HG03045 (cell line): ENCODE measurements around the gene TBC1D24.
"Not testable (repeated sequence)": the region's sequence is repeated elsewhere in the genome, so short reads cannot be mapped to it uniquely, and the experiment has no call there.

Experiments
- ATAC-seq: cut with Tn5 transposase; IDR thresholded peaks from one replicate; pipeline ENCODE4 v1.9.1; 2021; ENCODE audit warnings: mild to moderate bottlenecking, moderate library complexity; ENCODE audit not compliant: unreplicated experiment

TBC1D24 gene

DNA sequence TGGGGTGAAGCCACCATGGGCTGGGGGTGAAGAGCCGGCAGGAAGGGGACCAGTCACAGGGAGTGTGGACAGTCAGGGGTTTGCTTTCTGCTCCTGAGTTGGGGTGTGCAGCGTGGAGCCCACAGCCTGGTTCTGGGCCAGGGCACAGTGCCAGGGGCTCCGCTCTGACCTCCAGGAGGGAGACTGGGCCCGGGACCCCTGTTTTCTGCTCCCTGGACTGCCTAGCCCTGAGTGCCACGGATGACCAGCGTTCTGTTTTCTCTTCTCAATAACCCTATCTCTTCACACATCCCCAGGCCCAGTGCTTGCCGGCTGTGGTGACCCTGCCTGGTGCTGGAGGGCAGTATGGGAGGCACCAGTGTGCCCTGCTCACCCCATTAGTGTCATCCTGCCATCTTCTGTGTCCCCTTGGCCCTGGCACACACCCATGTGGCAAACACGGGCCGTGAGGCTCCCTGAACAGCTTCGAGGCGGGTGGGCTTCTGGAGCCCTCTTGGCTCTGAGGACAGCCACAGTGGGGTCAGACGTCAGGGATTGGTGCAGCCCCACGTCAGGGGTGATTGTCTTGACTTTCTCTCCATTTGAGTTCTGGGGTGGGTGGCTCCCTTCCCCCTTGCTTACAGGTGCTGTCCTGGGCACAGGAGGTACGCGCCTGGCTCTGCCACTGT is 55.2 kb downstream of the TBC1D24 start:
- ATAC-seq = no peak

DNA sequence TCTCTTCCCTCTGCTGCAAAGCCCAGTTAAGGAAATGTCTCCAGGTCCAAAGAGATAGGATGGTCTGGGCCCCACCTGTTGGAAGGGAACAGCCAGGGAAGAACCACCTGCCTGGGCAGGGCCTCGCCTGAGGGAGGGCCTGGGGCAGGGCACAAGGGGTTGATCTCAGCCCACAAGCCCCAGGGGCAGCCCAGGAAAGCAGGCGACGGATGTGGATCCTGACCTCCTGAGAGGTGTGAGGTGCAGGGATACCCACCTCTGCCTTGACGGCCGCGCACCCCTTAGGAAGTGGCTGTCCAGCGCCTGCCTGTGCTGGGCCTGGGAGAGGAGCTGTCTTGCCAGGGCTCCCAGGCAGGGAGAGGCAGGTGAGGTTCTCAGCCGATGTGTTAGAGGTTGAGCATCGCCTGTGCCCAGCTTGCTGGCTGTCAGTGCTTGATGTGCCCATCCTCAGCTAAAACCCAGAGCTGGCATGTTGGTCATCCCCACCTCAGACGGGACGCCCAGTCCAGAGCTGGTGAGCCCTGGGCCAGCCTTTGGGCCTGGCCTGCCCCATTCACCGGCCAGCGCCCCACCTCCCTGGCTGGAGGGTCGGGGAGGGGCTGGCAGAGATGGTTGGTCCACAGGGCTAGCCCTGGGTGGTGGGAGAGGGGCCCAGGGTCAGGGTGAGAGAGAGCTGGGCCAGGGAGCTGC is 55.8 kb downstream of the TBC1D24 start:
- ATAC-seq = no peak

DNA sequence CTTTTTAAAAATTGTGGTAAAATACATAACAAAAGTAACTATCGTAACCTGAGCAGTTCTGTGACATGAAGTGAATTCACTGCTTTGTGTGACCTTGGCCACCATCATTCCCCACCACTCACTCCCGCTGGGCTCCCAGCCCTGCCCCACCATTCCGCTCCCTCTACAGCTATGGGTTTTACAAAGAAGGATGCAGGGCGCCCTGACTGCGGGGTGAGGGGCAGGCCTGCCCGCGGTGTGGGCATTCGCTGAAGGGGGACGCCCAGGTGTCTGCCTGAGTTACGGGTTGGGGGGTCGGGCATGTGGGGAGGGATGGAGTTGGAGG is 56.4 kb downstream of the TBC1D24 start, which contains the start of gene CEMP1:
Gene CEMP1 (minus strand): TSS at position 38 of the 325 bp plus-strand sequence. CDS start 335 bp downstream, outside the sequence.
- no peak for ATAC-seq

DNA sequence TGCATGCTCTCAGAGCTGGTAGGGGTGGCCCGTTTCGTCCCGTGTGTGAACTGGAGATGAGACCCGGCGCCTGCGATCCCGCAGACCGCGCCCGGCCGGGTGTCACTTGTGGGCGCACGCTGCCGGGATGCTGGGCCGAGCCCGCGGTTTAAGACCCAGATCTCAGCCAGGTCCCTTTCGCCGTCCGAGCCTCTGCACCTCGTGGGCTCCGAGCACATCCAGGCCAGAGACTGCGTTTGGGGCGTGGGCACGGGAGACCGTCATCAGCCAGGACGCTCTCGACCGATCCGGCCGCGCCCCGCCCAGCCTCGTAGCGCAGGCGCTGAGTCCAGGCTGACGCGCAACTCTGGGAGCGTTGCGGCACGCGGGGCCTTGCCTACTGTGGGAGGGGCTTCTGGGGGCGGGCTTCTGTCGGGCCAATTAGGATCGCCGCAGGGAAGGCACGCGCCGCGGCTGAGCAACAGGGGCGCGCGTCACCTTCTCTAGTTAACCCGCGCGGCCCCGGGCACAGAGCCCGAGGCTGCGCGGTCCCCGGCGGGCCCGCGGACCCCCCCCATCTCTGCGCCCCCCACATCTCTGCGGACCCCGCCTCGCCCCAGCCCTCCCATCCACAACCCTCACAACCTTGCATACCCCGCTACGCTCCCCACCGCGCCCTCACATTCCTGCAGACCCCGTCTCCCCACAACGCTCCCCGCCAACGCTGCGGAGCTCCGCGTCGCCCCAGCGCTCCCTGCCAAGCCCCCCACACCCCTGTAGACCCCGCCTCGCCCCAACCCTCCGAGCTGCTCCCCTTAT is 57.0 kb downstream of the TBC1D24 start:
- ATAC-seq = peak; percentile 79

DNA sequence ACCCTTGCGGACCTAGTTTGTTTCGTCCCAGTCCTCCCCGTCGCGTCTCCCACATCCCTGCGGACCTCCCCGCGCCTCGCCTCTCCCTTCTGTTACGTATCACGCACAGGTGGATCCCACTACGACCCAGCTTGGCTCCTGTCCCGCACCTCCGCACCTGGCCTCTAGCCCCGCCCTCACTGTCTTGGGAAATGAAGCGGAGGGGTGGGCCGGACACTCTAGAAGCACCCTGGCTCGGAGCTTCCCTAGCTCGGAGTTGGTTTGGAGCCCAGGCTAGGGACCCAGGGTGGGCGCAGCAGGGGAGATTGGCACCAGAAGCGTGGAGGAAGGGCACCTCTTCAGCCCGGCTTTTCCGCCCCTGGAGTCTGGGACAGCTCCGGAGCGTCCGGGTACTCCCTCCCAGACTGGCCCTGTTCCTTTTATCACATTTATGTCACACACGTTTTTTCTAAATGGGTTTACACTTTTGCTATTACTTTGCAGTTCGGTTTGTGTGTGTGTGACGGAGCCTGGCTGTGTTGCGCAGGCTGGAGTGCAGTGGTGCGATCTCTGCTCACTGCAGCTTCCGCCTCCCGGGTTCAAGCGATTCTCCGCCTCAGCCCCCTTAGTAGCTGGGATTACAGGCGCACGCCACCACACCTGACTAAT is 57.7 kb downstream of the TBC1D24 start:
- ATAC-seq = no peak

DNA sequence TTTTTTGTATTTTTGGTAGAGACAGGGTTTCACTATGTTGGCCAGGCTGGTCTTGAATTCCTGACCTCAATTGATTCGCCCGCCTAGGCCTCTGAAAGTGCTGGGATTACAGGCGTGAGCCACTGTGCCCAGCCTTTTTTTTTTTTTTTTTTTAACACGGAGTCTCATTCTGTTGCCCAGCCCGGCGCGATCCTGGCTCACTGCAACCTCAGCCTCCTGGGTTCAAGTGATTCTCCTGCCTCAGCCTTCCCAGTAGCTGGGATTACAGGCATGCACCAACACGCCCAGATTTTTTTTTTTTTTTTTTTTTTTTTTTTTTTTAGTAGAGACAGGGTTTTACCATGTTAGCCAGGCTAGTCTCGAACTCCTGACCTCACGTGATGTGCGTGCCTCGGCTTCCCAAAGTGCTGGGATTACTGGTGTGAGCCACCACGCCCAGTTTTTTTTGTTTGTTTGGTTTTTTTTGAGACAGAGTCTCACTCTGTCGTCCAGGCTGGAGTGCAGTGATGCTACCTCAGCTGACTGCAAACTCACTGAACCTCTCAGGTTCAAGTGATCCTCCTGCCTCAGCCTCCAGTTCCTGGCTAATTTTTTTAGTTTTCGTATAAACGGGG is 58.3 kb downstream of the TBC1D24 start:
- not testable (repeated sequence) for ATAC-seq

DNA sequence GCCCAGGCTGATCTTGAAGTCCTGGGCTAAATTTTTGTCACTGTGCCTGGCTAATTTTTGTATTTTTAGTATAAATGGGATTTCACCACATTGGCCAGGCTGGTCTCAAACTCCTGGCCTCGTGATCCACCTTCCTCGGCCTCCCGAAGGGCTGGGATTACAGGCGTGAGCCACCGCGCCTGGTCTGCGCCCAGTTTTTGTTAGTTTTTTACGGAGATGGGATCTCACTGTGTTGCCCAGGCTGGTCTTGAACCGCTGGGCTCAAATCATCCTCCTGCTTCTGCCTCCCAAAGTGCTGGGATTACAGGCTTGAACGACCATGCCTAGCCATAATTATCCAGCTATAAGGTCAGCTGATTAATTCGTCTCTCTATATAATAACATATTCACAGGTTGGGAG is 59.0 kb downstream of the TBC1D24 start:
- no peak for ATAC-seq

DNA sequence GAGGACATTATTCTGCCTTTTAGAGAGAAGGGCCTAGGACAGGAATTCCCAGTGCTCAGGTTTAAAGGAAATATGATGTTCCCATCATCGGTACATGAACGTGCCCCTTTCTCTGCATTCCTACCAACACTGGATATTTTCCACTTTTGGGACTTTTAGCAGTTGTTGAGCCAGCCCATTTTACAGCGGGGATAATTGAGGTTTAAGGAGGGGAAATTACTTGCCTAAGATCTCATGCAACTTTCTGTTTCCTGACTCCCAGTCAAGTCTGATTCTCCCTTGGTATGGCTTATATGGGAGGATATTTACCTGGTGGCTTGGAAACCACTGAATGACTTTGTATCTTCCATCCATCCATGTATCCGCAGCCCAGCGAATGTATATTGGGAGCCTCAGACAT is 59.4 kb downstream of the TBC1D24 start:
- not testable (repeated sequence) for ATAC-seq

DNA sequence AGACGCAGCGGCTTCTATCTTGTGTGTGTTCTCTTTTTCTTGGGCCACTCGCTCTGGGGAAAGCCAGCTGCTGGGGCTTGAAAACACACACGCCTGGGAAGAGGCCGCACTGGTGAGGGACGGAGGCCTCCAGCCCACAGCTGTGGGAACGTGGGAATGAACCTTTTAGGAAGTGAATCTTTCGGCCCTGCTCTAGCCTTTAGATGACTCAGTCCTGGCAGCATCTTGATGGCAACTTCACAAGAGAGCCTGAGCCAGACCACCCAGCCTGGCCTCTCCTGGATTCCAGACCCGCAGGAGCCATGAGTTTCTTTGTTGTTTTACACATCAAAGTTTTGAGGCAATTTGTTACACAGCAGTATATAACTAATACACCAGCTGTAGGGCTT is 60.7 kb downstream of the TBC1D24 start:
- no peak for ATAC-seq

DNA sequence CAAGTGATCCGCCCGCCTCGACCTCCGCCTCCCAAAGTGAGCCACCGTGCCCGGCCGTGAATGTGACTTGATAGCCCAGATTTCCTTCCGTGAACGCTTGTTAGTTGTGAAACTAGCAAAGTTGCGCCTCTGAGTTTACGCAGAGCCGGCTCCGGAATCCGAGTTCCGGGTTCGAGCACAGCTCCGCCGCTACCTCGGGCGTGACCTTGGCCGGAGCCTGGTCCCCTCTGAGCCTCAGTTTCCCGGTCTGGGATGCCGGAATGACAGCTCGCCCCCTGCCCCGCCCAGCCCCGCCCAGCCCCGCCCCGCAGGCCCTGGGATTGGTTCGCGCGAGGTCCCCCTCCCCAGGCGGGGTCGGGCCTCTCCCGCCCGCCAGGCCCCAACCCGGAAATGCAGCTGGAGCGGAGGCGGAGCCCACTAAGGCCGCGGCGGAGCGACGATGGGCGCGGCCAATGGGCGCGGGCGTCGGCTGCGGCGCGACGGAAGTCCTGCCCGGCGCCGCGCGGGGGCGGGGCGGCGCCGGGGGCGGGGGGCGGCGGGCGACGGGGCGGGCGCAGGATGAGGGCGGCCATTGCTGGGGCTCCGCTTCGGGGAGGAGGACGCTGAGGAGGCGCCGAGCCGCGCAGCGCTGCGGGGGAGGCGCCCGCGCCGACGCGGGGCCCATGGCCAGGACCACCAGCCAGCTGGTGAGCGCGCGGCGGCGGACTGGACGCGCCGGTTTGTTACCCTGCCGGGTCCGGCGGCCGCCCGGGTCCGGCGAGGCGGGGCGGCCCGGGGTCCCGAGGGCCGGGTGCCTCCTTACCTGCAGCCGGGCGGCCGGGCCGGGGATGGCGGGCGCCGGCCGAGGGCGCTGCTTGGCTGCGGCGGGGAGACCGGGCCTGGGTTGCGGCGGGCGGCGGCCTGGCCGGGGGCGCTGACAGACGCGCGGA is 62.8 kb downstream of the TBC1D24 start, which contains the start of gene PDPK1:
Gene PDPK1 (plus strand): TSS at position 571 of the 929 bp plus-strand sequence. CDS start 92 bp downstream, at position 663.
- peak; percentile 87 for ATAC-seq

DNA sequence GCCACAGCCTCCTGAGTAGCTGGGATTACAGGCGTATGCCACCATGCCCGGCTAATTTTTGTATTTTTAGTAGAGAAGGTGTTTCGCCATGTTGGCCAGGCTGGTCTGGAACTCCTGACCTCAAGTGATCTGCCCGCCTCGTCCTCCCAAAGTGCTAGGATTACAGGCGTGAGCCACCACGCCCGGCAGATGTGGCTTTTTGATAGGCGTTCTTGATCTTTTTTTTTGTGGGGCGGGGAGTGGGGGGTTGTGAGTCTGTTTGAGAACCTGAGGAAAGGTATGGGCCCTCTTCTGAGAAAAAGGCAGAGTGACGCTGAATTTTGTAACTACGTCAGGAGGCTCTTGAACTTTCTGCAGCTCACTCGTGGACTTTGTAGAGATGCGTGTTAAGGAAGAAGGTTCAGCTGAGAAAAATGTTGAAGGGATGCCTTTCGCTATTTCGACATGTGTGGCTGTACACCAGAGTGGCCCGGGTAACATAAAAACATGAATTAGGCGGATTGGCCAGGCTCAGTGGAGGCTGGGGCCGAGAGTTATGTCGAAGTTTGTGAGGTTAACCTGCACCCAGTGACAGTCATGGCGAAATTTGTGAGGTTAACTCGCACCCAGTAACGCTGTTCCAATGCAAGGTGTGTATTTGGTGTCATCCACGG is 64.4 kb downstream of the TBC1D24 start:
- not testable (repeated sequence) for ATAC-seq

DNA sequence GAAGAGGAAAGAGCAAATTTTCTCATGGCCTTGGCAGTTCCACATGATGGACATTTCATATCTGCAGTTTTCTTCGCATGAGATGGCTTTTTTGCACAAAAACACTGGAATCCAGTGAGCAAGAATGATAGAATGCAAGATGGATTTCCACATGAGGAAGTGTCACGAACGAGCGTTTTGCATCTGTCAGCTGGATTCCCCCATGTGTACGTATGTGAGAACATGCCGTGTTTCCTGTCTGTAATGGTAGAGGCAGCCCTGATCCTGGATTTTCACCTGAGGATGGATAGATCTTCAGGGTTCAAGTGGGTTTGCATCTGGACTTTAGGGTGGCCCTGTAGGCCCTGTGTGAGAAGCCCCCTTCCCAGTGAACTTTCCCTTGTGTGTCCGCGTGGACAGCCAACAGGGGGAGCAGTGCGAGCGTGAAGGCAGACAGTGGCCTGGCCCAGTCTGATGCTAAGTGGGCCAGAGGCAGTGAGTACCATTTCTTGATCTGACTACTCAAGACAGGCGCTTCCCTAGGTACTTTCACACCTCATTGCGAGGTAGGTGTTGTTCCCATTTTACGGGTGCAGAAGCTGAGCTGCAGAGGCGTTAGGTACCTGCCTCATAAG is 65.0 kb downstream of the TBC1D24 start:
- not testable (repeated sequence) for ATAC-seq

DNA sequence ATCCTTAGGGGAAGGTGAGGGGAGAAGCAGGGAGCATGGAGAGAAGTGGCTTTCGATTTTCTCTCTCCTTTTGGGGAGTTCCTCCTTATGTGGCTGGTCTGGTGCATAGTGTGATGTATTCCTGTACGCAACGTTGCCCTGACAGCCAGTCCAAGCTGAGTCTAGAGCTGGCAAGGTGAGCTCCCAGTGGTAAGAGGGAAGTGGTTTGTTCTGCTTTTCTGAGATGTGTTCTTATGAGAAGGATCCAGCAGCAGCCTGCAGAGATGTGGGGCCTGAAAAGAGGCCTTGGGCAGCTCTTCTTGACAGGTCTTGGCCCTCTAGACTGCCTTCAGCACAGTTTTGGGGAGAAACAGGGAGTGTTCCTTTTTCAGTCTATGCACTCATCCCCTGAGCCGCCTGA is 66.0 kb downstream of the TBC1D24 start:
- not testable (repeated sequence) for ATAC-seq

DNA sequence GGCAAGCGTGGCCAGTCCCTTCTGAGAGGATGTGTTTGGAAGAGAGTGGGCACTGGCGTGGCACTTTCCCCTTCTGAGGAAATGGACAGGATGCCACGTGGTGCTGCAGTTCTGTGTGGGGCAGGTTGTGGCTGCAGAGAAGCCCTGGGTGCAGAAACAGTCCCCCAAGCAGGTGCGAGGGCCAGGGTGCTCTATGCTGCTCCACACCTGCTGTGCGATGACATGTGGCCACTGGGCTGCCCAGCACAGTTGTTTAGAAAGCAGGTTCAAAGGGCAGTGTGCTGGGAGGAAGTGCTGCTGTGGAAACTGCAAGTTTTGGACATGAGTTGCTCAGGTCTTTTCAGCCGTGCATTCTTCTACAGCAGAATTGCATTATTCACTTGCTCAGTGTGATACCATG is 66.5 kb downstream of the TBC1D24 start:
- ATAC-seq = not testable (repeated sequence)

DNA sequence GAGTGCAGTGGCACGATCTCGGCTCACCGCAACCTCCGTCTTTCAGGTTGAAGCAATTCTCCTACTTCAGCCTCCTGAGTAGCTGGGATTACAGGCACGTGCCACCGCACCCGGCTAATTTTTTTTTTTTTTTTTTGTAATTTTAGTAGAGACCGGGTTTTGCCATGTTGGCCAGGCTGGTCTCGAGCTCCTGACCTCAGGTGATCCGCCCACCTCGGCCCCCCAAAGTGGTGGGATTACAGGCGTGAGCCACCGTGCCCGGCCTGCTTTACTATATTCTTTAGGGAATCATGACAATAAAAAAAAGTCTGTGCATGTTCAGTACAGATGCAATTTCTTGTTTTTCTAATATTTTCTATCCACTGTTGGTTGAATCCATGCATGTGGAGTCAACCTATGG is 68.8 kb downstream of the TBC1D24 start:
- ATAC-seq = not testable (repeated sequence)

DNA sequence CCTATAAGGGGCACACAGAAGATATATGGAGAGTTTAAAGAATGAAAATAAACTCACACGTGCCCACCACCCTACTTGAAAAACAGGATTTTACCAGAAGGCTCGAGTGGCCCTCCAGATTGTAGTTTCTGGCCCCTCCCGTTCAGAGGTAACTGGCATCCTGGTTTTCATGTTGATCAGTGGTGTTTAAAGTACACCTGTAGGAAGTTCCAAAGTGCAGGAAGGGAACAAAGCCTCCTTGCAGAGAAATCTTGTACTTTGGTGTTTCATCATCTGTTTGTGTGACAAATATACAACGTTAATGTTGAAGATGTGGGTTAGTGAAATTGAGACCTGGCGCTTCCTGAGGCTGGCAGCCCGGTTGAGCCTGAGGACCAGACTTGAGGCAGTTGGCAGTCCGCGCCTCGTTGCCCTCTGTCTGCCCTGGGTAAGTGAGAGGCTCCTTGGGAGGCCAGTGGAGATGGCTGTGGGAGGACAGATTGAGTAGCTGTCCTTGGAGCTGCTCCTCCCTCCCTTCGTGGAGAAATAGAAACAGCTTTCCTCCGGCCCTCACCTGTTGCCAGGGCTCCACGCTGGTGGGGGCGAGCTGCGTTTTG is 75.5 kb downstream of the TBC1D24 start:
- not testable (repeated sequence) for ATAC-seq

DNA sequence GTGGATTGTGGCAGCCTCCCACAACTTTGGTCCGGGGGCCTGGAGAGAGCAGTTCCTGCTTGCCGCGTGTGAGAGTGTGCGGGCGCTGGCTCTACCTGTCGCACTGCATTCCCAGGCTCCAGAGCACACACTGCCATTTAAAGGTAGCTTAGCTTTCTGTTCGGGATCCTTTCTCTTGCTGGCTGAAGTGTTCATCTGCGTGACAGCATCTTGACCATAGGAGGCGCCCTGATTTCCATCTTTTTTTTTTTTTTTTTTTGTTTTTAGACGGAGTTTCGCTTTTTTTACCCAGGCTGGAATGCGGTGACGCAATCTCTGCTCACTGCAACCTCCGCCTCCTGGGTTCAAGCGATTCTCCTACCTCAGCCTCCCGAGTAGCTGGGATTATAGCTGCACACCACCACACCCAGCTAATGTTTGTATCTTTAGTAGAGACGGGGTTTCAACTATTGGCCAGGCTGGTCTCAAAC is 76.5 kb downstream of the TBC1D24 start:
- not testable (repeated sequence) for ATAC-seq
